Measurements from ENCODE around the gene ABHD16B. TPM values are rescaled to one million over a fixed set of nuclear protein-coding genes. Genes with fewer than 3 reads are reported as not detected.

Gene ABHD16B
- total and polyA plus RNA-seq, 10 of the 15 experiments (the other 5 are each of a cell fraction or from before 2014, with no cell fraction given): 0.13 TPM; not detected in 9

GRCh38 chr20:63892402-63892801 lies 31.1 kb downstream of the ABHD16B start:
- ChIA-PET POLR2A (no interaction called here), RAD21 (ENCODE audit: unreplicated experiment) (no interaction called here), SMC1A (ENCODE audit: uncharacterized antibody, unreplicated experiment) (no interaction called here), CTCF (no interaction called here)
- FAIRE-seq: no peak
- TF ChIP-seq REST (IDR thresholded peaks at IDR 0.05; ENCODE audit: low read depth, low read length) (no peak), ATF3 (IDR thresholded peaks at IDR 0.05; ENCODE audit: borderline replicate concordance, extremely low read depth, low read depth, low read length) (no peak), TCF7 (IDR thresholded peaks at IDR 0.05; ENCODE audit: borderline replicate concordance) (no peak), ZBTB33 (IDR thresholded peaks at IDR 0.05) (no peak), NRF1 (conservative IDR thresholded peaks at IDR 0.05; ENCODE audit: low read depth, low read length) (no peak), RCOR1 (conservative IDR thresholded peaks at IDR 0.05; ENCODE audit: low read depth, low read length) (no peak), NR2C1 (IDR thresholded peaks at IDR 0.05) (no peak)
- no peak overlapping the region for H3K4me3 ChIP-seq
- H3K27me3 ChIP-seq (replicated peaks in 1 of 2; ENCODE audit: control insufficient read depth in 2 of 2, insufficient read depth in 2 of 2, low read length in 1 of 2): no peaks in the 10 kb centered on the region
- no TSS peak for BruUV-seq (replicated peaks)
- H3K9me3 ChIP-seq (replicated peaks; ENCODE audit: control insufficient read depth, insufficient read depth, low read length): no peaks in the 10 kb centered on the region
- H3K79me2 ChIP-seq (ENCODE audit: control insufficient read depth, insufficient read depth, low read length): peaks cover 22% of the 10 kb centered on the region
- intact Hi-C loops (cut with micrococcal nuclease; ENCODE audit: unreplicated experiment): no loop called here
- in situ Hi-C loops (cut with MboI): no loop called here
- H2AFZ ChIP-seq (ENCODE audit: control insufficient read depth, low read depth, low read length): no peak overlapping the region
- H3K36me3 ChIP-seq (ENCODE audit: control insufficient read depth in 2 of 2, insufficient read depth in 2 of 2, low read length in 1 of 2): peaks cover 8 to 13% of the 10 kb centered on the region in 2 experiments
- DNase-seq (ENCODE audit: low read depth, low spot score): no peak
- H3K4me1 ChIP-seq (ENCODE audit: control insufficient read depth, insufficient read depth, low read length): peaks cover 7% of the 10 kb centered on the region
- H3K9ac ChIP-seq (ENCODE audit: control insufficient read depth, insufficient read depth, low read length): no peak overlapping the region
- H3K27ac ChIP-seq (ENCODE audit: control insufficient read depth, insufficient read depth): no peak overlapping the region
- peaks cover 5% of the 10 kb centered on the region; the same call in 1 of the 2 replicates for H4K20me1 ChIP-seq (ENCODE audit: control insufficient read depth, insufficient read depth)
- 92% methylated on average over 7 of the region's 7 CpGs for WGBS (ENCODE audit: insufficient coverage, insufficient replicate concordance, low lambda C conversion rate, missing lambda C conversion rate)
- no peak overlapping the region for H3K4me2 ChIP-seq (ENCODE audit: control insufficient read depth, insufficient read depth)
- ATAC-seq: no peak
